ENCODE data around the gene SRC.

DNA sequence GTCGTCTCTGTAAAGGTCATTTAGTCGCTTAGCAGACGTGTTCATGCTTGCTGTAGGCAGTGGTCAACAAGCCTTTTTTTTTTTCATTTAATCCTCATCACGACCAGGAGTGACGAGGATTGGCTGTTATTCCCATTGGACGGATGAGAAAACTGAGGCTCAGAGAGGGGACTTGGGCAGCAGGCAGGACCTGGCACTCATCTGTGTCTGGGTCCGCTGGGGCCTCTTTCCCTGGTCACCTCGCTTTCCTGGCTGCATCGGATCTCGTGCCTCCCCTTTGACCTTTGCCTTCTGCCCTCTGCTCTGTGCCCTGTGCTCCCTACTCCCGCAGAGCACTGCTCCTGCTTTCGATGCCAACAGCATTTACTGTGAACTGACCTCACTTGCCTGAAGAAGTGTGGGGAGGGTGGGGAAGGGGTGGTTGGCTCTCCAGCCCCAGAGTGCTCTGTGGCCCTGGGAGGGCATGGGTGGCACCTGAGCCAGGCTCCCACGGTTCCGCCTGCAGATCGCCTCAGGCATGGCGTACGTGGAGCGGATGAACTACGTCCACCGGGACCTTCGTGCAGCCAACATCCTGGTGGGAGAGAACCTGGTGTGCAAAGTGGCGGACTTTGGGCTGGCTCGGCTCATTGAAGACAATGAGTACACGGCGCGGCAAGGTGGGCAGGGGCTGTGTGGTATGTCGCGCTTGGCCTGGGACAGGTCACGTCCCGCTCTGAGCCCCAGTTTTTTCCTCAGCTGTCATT, 56.2 kb downstream of the SRC start:
- TF ChIP-seq POLR2A (IDR thresholded peaks at IDR 0.05; ENCODE audit: low read depth, low read length) (no peak), POLR2AphosphoS5 (IDR thresholded peaks at IDR 0.05; ENCODE audit: low read depth, low read length) (no peak; the same call in 1 of the 2 replicates)
